ENCODE measurements around the gene TACO1.

The TACO1 gene

GRCh38 chr17:63579633-63580032, 21.1 kb upstream of the TACO1 start:
- TF ChIP-seq GATA3 (IDR thresholded peaks at IDR 0.05; ENCODE audit: low read depth, low read length) (no peak), GATA2 (IDR thresholded peaks at IDR 0.05; ENCODE audit: low read depth, low read length) (no peak)

GRCh38 chr17:63587770-63588169, 12.9 kb upstream of the TACO1 start:
- no peak for TF ChIP-seq GATA3 (IDR thresholded peaks at IDR 0.05; ENCODE audit: low read depth, low read length)
- no peak for TF ChIP-seq GATA2 (IDR thresholded peaks at IDR 0.05; ENCODE audit: low read depth, low read length)

GRCh38 chr17:63588797-63589196, 11.9 kb upstream of the TACO1 start:
- TF ChIP-seq GATA3 (IDR thresholded peaks at IDR 0.05; ENCODE audit: low read depth, low read length) (no peak), GATA2 (IDR thresholded peaks at IDR 0.05; ENCODE audit: low read depth, low read length) (no peak)

GRCh38 chr17:63589646-63590045, 11.0 kb upstream of the TACO1 start:
- no peak for TF ChIP-seq GATA3 (IDR thresholded peaks at IDR 0.05; ENCODE audit: low read depth, low read length)
- no peak for TF ChIP-seq GATA2 (IDR thresholded peaks at IDR 0.05; ENCODE audit: low read depth, low read length)

- TF ChIP-seq GATA2 (IDR thresholded peaks at IDR 0.05; ENCODE audit: low read depth, low read length) (no peak), GATA3 (IDR thresholded peaks at IDR 0.05; ENCODE audit: low read depth, low read length) (no peak)
Measured at GRCh38 chr17:63592797-63593196, 7.9 kb upstream of the TACO1 start.

GRCh38 chr17:63595132-63595531, 5.6 kb upstream of the TACO1 start:
- TF ChIP-seq GATA3 (IDR thresholded peaks at IDR 0.05; ENCODE audit: low read depth, low read length), result no peak
- TF ChIP-seq GATA2 (IDR thresholded peaks at IDR 0.05; ENCODE audit: low read depth, low read length), result no peak

GRCh38 chr17:63596856-63597586, 3.7 kb upstream of the TACO1 start:
- TF ChIP-seq GATA3 (IDR thresholded peaks at IDR 0.05; ENCODE audit: low read depth, low read length) (no peak; the same call in 1 of the 2 replicates), GATA2 (IDR thresholded peaks at IDR 0.05; ENCODE audit: low read depth, low read length) (peak; percentile 43; the same call in 1 of the 2 replicates)

- TF ChIP-seq GATA2 (IDR thresholded peaks at IDR 0.05; ENCODE audit: low read depth, low read length), result no peak
- no peak for TF ChIP-seq GATA3 (IDR thresholded peaks at IDR 0.05; ENCODE audit: low read depth, low read length)
Measured at GRCh38 chr17:63598281-63598680, 2.4 kb upstream of the TACO1 start.

- TF ChIP-seq GATA2 (IDR thresholded peaks at IDR 0.05; ENCODE audit: low read depth, low read length), result no peak
- no peak for TF ChIP-seq GATA3 (IDR thresholded peaks at IDR 0.05; ENCODE audit: low read depth, low read length)
Measured at GRCh38 chr17:63601439-63602371, 1.0 kb downstream of the TACO1 start.

GRCh38 chr17:63609816-63610573, 9.3 kb downstream of the TACO1 start:
- no peak for TF ChIP-seq GATA2 (IDR thresholded peaks at IDR 0.05; ENCODE audit: low read depth, low read length)
- TF ChIP-seq GATA3 (IDR thresholded peaks at IDR 0.05; ENCODE audit: low read depth, low read length), result no peak

GRCh38 chr17:63610854-63611253, 10.2 kb downstream of the TACO1 start:
- TF ChIP-seq GATA3 (IDR thresholded peaks at IDR 0.05; ENCODE audit: low read depth, low read length) (no peak), GATA2 (IDR thresholded peaks at IDR 0.05; ENCODE audit: low read depth, low read length) (no peak)

- TF ChIP-seq GATA2 (IDR thresholded peaks at IDR 0.05; ENCODE audit: low read depth, low read length) (no peak), GATA3 (IDR thresholded peaks at IDR 0.05; ENCODE audit: low read depth, low read length) (no peak)
Measured at GRCh38 chr17:63611354-63611753, 10.7 kb downstream of the TACO1 start.

- TF ChIP-seq GATA2 (IDR thresholded peaks at IDR 0.05; ENCODE audit: low read depth, low read length), result no peak
- no peak for TF ChIP-seq GATA3 (IDR thresholded peaks at IDR 0.05; ENCODE audit: low read depth, low read length)
Measured at GRCh38 chr17:63613663-63614062, 13.0 kb downstream of the TACO1 start.

GRCh38 chr17:63621229-63621683, 20.6 kb downstream of the TACO1 start:
- no peak for TF ChIP-seq GATA2 (IDR thresholded peaks at IDR 0.05; ENCODE audit: low read depth, low read length)
- TF ChIP-seq GATA3 (IDR thresholded peaks at IDR 0.05; ENCODE audit: low read depth, low read length), result no peak

All from SH-SY5Y (cell line).